ENCODE measurements around the gene HES1. TPM values are rescaled to one million over a fixed set of nuclear protein-coding genes. Genes with fewer than 3 reads are reported as not detected.

Gene HES1
- total and polyA plus RNA-seq, 9 of the 15 experiments (the other 6 are each of a cell fraction or from before 2014, with no cell fraction given) = 3.4 to 37.0 (median 19.3) TPM

DNA sequence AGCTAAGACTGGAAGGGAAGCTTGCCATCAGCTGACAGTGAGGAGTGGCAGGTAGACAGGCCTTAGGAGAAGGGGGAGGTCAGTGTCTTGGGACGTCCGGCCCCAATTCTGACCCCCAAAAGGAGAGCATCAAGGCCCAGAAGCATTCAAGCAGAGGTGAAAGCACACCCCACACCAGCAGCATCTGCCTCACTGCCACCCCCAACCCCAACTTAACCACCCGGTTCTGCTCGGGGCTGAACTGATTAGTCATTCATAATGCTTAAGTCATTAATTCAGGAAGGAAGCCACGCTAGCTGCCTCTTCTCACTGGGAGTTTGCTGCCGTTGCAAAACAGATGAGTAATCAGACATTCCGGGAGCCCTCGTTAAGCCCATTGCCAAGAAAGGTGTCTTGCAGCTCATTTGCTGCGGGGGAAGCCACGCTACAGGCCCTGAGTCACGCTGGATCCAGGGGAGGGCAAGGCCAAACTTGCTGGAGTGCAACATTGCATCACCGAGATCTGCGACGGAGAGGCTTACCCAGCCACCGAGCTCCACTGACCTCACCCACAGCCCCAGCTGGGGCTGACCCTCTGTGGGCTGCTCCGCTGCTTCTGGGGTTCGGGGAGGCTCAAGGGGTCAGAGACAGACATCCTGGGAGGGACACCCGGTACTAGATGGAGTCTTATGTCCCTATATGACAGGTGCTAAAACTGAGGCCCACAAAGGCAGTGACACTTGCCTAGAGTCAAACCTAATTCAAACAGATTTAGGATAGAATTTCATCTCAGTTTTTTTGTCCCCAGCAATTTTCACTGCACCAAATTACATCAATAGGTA is 46.4 kb upstream of the HES1 start (continued):
- TF ChIP-seq, protein P1, sequence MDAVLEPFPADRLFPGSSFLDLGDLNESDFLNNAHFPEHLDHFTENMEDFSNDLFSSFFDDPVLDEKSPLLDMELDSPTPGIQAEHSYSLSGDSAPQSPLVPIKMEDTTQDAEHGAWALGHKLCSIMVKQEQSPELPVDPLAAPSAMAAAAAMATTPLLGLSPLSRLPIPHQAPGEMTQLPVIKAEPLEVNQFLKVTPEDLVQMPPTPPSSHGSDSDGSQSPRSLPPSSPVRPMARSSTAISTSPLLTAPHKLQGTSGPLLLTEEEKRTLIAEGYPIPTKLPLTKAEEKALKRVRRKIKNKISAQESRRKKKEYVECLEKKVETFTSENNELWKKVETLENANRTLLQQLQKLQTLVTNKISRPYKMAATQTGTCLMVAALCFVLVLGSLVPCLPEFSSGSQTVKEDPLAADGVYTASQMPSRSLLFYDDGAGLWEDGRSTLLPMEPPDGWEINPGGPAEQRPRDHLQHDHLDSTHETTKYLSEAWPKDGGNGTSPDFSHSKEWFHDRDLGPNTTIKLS (IDR thresholded peaks at IDR 0.05; ENCODE audit: borderline replicate concordance, low read depth) = peak; percentile 91
- TF ChIP-seq PKNOX1 (IDR thresholded peaks at IDR 0.05) = peak; percentile 68
- TF ChIP-seq GTF3C2 (IDR thresholded peaks at IDR 0.05; ENCODE audit: borderline replicate concordance, extremely low read depth, insufficient read length) = no peak
- TF ChIP-seq, protein P2, sequence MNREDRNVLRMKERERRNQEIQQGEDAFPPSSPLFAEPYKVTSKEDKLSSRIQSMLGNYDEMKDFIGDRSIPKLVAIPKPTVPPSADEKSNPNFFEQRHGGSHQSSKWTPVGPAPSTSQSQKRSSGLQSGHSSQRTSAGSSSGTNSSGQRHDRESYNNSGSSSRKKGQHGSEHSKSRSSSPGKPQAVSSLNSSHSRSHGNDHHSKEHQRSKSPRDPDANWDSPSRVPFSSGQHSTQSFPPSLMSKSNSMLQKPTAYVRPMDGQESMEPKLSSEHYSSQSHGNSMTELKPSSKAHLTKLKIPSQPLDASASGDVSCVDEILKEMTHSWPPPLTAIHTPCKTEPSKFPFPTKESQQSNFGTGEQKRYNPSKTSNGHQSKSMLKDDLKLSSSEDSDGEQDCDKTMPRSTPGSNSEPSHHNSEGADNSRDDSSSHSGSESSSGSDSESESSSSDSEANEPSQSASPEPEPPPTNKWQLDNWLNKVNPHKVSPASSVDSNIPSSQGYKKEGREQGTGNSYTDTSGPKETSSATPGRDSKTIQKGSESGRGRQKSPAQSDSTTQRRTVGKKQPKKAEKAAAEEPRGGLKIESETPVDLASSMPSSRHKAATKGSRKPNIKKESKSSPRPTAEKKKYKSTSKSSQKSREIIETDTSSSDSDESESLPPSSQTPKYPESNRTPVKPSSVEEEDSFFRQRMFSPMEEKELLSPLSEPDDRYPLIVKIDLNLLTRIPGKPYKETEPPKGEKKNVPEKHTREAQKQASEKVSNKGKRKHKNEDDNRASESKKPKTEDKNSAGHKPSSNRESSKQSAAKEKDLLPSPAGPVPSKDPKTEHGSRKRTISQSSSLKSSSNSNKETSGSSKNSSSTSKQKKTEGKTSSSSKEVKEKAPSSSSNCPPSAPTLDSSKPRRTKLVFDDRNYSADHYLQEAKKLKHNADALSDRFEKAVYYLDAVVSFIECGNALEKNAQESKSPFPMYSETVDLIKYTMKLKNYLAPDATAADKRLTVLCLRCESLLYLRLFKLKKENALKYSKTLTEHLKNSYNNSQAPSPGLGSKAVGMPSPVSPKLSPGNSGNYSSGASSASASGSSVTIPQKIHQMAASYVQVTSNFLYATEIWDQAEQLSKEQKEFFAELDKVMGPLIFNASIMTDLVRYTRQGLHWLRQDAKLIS (CRISPR knock-in tag; IDR thresholded peaks at IDR 0.05) = no peak; the same call in 1 of the 2 replicates
- peak; percentile 72 for TF ChIP-seq EGR1 (conservative IDR thresholded peaks at IDR 0.05)
- no peak for TF ChIP-seq ZNF445 (CRISPR knock-in tag; IDR thresholded peaks at IDR 0.05; ENCODE audit: low read depth)
- no peak for TF ChIP-seq ZNF79 (CRISPR knock-in tag; IDR thresholded peaks at IDR 0.05; ENCODE audit: low read depth)
- no peak for TF ChIP-seq MLX (CRISPR knock-in tag; conservative IDR thresholded peaks at IDR 0.05)
- no peak for TF ChIP-seq SAP30 (IDR thresholded peaks at IDR 0.05; ENCODE audit: borderline replicate concordance, insufficient read depth, low read depth, low read length, poor library complexity, severe bottlenecking)
- no peak for TF ChIP-seq ZNF561 (CRISPR knock-in tag; conservative IDR thresholded peaks at IDR 0.05)
- no peak for TF ChIP-seq RFX1 (IDR thresholded peaks at IDR 0.05)
- TF ChIP-seq, protein P3, sequence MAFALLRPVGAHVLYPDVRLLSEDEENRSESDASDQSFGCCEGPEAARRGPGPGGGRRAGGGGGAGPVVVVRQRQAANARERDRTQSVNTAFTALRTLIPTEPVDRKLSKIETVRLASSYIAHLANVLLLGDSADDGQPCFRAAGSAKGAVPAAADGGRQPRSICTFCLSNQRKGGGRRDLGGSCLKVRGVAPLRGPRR (CRISPR knock-in tag; IDR thresholded peaks at IDR 0.05) = no peak; the same call in 1 of the 2 replicates
- TF ChIP-seq GABPA (tag; conservative IDR thresholded peaks at IDR 0.05; ENCODE audit: low read depth) = peak; percentile 60
- peak; percentile 72 for TF ChIP-seq SMAD1 (IDR thresholded peaks at IDR 0.05; ENCODE audit: low read depth, low read length, partially characterized antibody)
- TF ChIP-seq KAT8 (IDR thresholded peaks at IDR 0.05; ENCODE audit: low read depth) = no peak
